HepG2 (cell line): ENCODE measurements around the gene CHST13. TPM values are rescaled to one million over a fixed set of nuclear protein-coding genes. Genes with fewer than 3 reads are reported as not detected.
A peak's percentile ranks its signal among the peaks of the same experiment; 100 is the strongest.

Experiments used
- ATAC-seq: fragments of 200-7000 bp; cut with Tn5 transposase; 3 replicates; pipeline ENCODE4 v1.9.1; 2020; ENCODE audit warnings: mild to moderate bottlenecking, moderate library complexity
- BruUV-seq: library from RNA; stranded (reverse); fragments of 400-500 nt; replicated peaks from 2 replicates; lab custom pipeline; 2021; lab: Mats Ljungman, UMichigan
- CTCF ChIA-PET: fragments of 300-600 bp; formaldehyde crosslinking; extraction: SDS; loops from one replicate; lab custom pipeline; 2021; ENCODE audit warnings: low total read pairs, inconsistent platforms, low intra/inter-chr PET ratio; lab: Yijun Ruan, JAX
- POLR2A ChIA-PET: fragments of 350-600 bp; sonication (Branson Sonifier 250); formaldehyde crosslinking; loops from one replicate; lab custom pipeline; 2020; ENCODE audit warnings: antibody characterized with exemption, inconsistent platforms; lab: Yijun Ruan, JAX
- DNase-seq: peaks from one replicate; pipeline ENCODE4 v3.0.0-alpha.2; 2015; ENCODE audit warnings: low spot score
- FAIRE-seq: peaks from 3 replicates; lab custom pipeline; 2011; peaks lifted over from hg19 to GRCh38; lab: Jason Lieb, UNC
- H2AFZ ChIP-seq: one replicate; pipeline ENCODE4 v1.6.1; 2011; ENCODE audit warnings: low read length, inconsistent platforms
- H3K27ac ChIP-seq: fragments of 300-600 bp; 3 replicates; pipeline ENCODE4 v1.8.0; 2011; ENCODE audit warnings: mixed run types, mild to moderate bottlenecking, mixed read lengths, low read length, inconsistent platforms; ENCODE audit not compliant: insufficient read depth; ENCODE audit errors: extremely low read length
- H3K27me3 ChIP-seq, 2 experiments: fragments of 200-600 bp in 1 of 2; 2 replicates in 1 of 2; 3 replicates in 1 of 2; pipeline versions ENCODE4 v1.6.0 to v1.8.0; 2011; ENCODE audit warnings: low read length in 2 of 2, mild to moderate bottlenecking in 2 of 2, moderate library complexity in 2 of 2, inconsistent platforms in 1 of 2; ENCODE audit not compliant: insufficient read depth in 2 of 2, control insufficient read depth in 1 of 2
- H3K36me3 ChIP-seq, 2 experiments: fragments of 200-600 bp in 1 of 2; replicated peaks in 1 of 2; 2 replicates in 1 of 2; 3 replicates in 1 of 2; pipeline versions ENCODE4 v1.5.1 to v1.8.0; 2011; ENCODE audit warnings: low read length in 2 of 2, inconsistent platforms in 1 of 2; ENCODE audit not compliant: insufficient read depth in 2 of 2, control insufficient read depth in 1 of 2
- H3K4me1 ChIP-seq: 2 replicates; pipeline ENCODE4 v1.5.1; 2012; ENCODE audit warnings: low read length, inconsistent platforms; ENCODE audit not compliant: insufficient read depth
- H3K4me2 ChIP-seq: 2 replicates; pipeline ENCODE4 v1.6.0; 2011; ENCODE audit warnings: low read depth, low read length, inconsistent platforms
- H3K4me3 ChIP-seq, 3 experiments: fragments of 200-600 bp in 1 of 3; sonication (generic), shearing (Covaris generic) in 1 of 3; replicated peaks in 1 of 3; 2 replicates each; pipeline ENCODE4 v1.5.1; 2011 to 2016; ENCODE audit warnings: low read length in 3 of 3, inconsistent platforms in 2 of 3, low read depth in 2 of 3, mild to moderate bottlenecking in 2 of 3, control low read depth in 1 of 3, mixed read lengths in 1 of 3; ENCODE audit not compliant: insufficient read depth in 1 of 3
- H3K79me2 ChIP-seq: one replicate; pipeline ENCODE4 v1.6.1; 2011; ENCODE audit warnings: low read length, inconsistent platforms; ENCODE audit not compliant: insufficient read depth
- H3K9ac ChIP-seq: 2 replicates; pipeline ENCODE4 v1.6.0; 2011; ENCODE audit warnings: mild to moderate bottlenecking, low read depth, low read length, inconsistent platforms; ENCODE audit not compliant: insufficient read depth
- H3K9me3 ChIP-seq: 2 replicates; pipeline ENCODE4 v1.5.1; 2012; ENCODE audit warnings: mild to moderate bottlenecking, low read length
- H4K20me1 ChIP-seq: 2 replicates; pipeline ENCODE4 v1.6.0; 2011; ENCODE audit warnings: inconsistent platforms, mild to moderate bottlenecking, low read length, moderate library complexity; ENCODE audit not compliant: insufficient read depth
- AHDC1 ChIP-seq: sonication (generic); formaldehyde crosslinking; IDR thresholded peaks from 2 replicates; pipeline ENCODE4 v1.5.1; 2020; ENCODE audit warnings: mild to moderate bottlenecking, missing genetic modification reagents, borderline replicate concordance
- ARNT ChIP-seq: fragments of 450-650 bp; IDR thresholded peaks from 2 replicates; pipeline ENCODE4 v1.6.1; 2017
- HDAC2 ChIP-seq: sonication (generic); formaldehyde crosslinking; IDR thresholded peaks from 2 replicates; pipeline ENCODE4 v1.4.0; 2020; ENCODE audit warnings: missing genetic modification reagents
- PAF1 ChIP-seq: IDR thresholded peaks from 2 replicates; pipeline ENCODE4 v1.6.1; 2016; ENCODE audit warnings: missing genetic modification reagents, missing compliant biosample characterization
- ZBTB33 ChIP-seq: sonication (generic); formaldehyde crosslinking; IDR thresholded peaks from 2 replicates; pipeline ENCODE4 v1.4.0; 2020; ENCODE audit warnings: missing genetic modification reagents
- ZNF251 ChIP-seq: sonication (generic); formaldehyde crosslinking; IDR thresholded peaks from 2 replicates; pipeline ENCODE4 v1.9.0; 2021; ENCODE audit warnings: mild to moderate bottlenecking, missing genetic modification reagents
- ZNF552 ChIP-seq: sonication (generic); formaldehyde crosslinking; IDR thresholded peaks from 2 replicates; pipeline ENCODE4 v1.9.0; 2022; ENCODE audit warnings: missing genetic modification reagents, mild to moderate bottlenecking, borderline replicate concordance
- ZNF580 ChIP-seq: IDR thresholded peaks from 2 replicates; pipeline ENCODE4 v1.6.1; 2016; ENCODE audit warnings: low read depth, borderline replicate concordance
- WGBS: methylation state at CpG from one replicate; pipeline ENCODE4 v1.1.6; 2017; ENCODE audit warnings: low lambda C conversion rate; 5-methylcytosine and 5-hydroxymethylcytosine counted together
- in situ Hi-C: cut with HindIII; loops from 2 replicates; pipeline ENCODE4 v1.10.0; 2017; ENCODE audit warnings: low pct_unique_long_range_greater_than_20kb; ENCODE audit not compliant: extremely low pct_ligation_motif_present
- intact Hi-C: fragments of 100-400 bp; cut with micrococcal nuclease; formaldehyde crosslinking; loops from one replicate; pipeline ENCODE4 v1.10.0; 2022; ENCODE audit not compliant: unreplicated experiment
- polyA plus RNA-seq, 8 experiments: library from polyadenylated mRNA; depleted of rRNA in 3 of 8; stranded (reverse) in 7 of 8; unstranded in 1 of 8; fragments of >200 nt; fragmentation: Illumina TruSeq in 4 of 8; extraction: Trizol in 4 of 8; gene quantifications; 2 replicates each; pipeline versions ENCODE4 v1.2.1 to v1.2.3, GENCODE V29; 2011 to 2016; ENCODE audit warnings: low read depth in 4 of 8, missing spikeins in 1 of 8, mixed read lengths in 1 of 8; ENCODE audit not compliant: insufficient read depth in 1 of 8
- total RNA-seq, 5 experiments: library from RNA; depleted of rRNA; stranded (reverse); fragments of >200 nt; fragmentation: Illumina TruSeq; extraction: Trizol; gene quantifications; 2 replicates each; pipeline ENCODE4 v1.2.3, GENCODE V29; 2016; ENCODE audit warnings: low read depth in 1 of 5

CHST13 gene
- total and polyA plus RNA-seq, 2 of the 13 experiments (the other 11 are each of a cell fraction or from before 2014, with no cell fraction given): 32.0 to 43.1 TPM

- Histone ChIP-seq H3K4me2 (no peak overlapping the region), H3K27me3 (no peaks in the 10 kb centered on the region; a peak in 1 of 5 replicates), H3K27ac (no peak overlapping the region), H3K4me1 (peaks cover 21% of the 10 kb centered on the region)
- intact Hi-C loops (loop anchor here (10.0 kb wide), 1 partner anchor 62 kb away; the partner anchor contains the start of gene C3orf22), in situ Hi-C loops (no loop called here)
- TF ChIP-seq ZBTB33 (CRISPR knock-in tag) (peak; percentile 35; the same call in 1 of the 2 replicates), ZNF552 (no peak)
- TF ChIP-seq, all 625 proteins: peak for 1
- no peak overlapping the region for H3K4me3 ChIP-seq
- DNase-seq (no peak), FAIRE-seq (no peak), ATAC-seq (no peak)
- BruUV-seq: no TSS peak
- ChIA-PET POLR2A (no interaction called here), CTCF (no interaction called here)
- H3K9ac ChIP-seq: no peak overlapping the region
- no peak overlapping the region for H2AFZ ChIP-seq
- 45% methylated on average over 6 of the region's 14 CpGs for WGBS
- H3K9me3 ChIP-seq: no peaks in the 10 kb centered on the region
- no peaks in the 10 kb centered on the region for H3K36me3 ChIP-seq
- no peaks in the 10 kb centered on the region for H4K20me1 ChIP-seq
- H3K79me2 ChIP-seq: no peaks in the 10 kb centered on the region
Observed at GRCh38 chr3:126493051-126493450, 30.9 kb upstream of the CHST13 start.

- ChIA-PET CTCF (no interaction called here), POLR2A (no interaction called here)
- H4K20me1 ChIP-seq: no peaks in the 10 kb centered on the region
- in situ Hi-C loops (no loop called here), intact Hi-C loops (loop anchor here (10.0 kb wide), 1 partner anchor 61 kb away; the partner anchor contains the start of gene C3orf22)
- H3K36me3 ChIP-seq: no peaks in the 10 kb centered on the region
- no peak overlapping the region for H2AFZ ChIP-seq
- BruUV-seq: no TSS peak
- H3K4me3 ChIP-seq: no peak overlapping the region
- H3K4me1 ChIP-seq: peaks cover 22% of the 10 kb centered on the region
- H3K9ac ChIP-seq: no peak overlapping the region
- no peaks in the 10 kb centered on the region for H3K79me2 ChIP-seq
- no peak overlapping the region for H3K27ac ChIP-seq
- no peak for TF ChIP-seq AHDC1
- no peak for TF ChIP-seq PAF1 (CRISPR knock-in tag)
- TF ChIP-seq HDAC2 (CRISPR knock-in tag): no peak
- TF ChIP-seq ARNT: no peak
- no peak for TF ChIP-seq ZNF580 (CRISPR knock-in tag)
- TF ChIP-seq ZNF251 (CRISPR knock-in tag): no peak
- H3K4me2 ChIP-seq: no peak overlapping the region
- ATAC-seq: no peak
- no peak for DNase-seq
- H3K27me3 ChIP-seq: no peaks in the 10 kb centered on the region; a peak in 1 of 5 replicates
- FAIRE-seq: no peak
- WGBS: 52% methylated on average over 9 of the region's 9 CpGs
- H3K9me3 ChIP-seq: no peaks in the 10 kb centered on the region
Observed at GRCh38 chr3:126493739-126494138, 30.2 kb upstream of the CHST13 start.
